Esophagus (tissue), 2 donors: Measurements from ENCODE around the gene PXMP4. TPM values are rescaled to one million over a fixed set of nuclear protein-coding genes. Genes with fewer than 3 reads are reported as not detected.

Experiments used
- H3K27ac ChIP-seq, 2 donors: one replicate each; pipeline ENCODE4 v1.5.1; 2013; ENCODE audit warnings: low read depth in 2 of 2, mild to moderate bottlenecking in 2 of 2, inconsistent platforms in 1 of 2, low read length in 1 of 2, moderate library complexity in 1 of 2
- H3K27me3 ChIP-seq, 2 donors: one replicate each; pipeline ENCODE4 v1.6.1; 2013; ENCODE audit warnings: low read length in 2 of 2, control low read depth in 1 of 2, mild to moderate bottlenecking in 1 of 2; ENCODE audit not compliant: insufficient read depth in 2 of 2, control insufficient read depth in 1 of 2
- H3K36me3 ChIP-seq, 2 donors: one replicate each; pipeline ENCODE4 v1.6.1; 2013; ENCODE audit warnings: low read length in 1 of 2; ENCODE audit not compliant: control insufficient read depth in 2 of 2, insufficient read depth in 2 of 2
- H3K4me1 ChIP-seq, 2 donors: one replicate each; pipeline ENCODE4 v1.6.1; 2013; ENCODE audit warnings: low read length in 1 of 2; ENCODE audit not compliant: control insufficient read depth in 2 of 2, insufficient read depth in 2 of 2
- H3K4me3 ChIP-seq, 2 donors: one replicate each; pipeline ENCODE4 v1.5.1; 2013; ENCODE audit warnings: low read length in 2 of 2, mild to moderate bottlenecking in 2 of 2, low read depth in 1 of 2, moderate library complexity in 1 of 2
- H3K9me3 ChIP-seq, 2 donors: one replicate each; pipeline ENCODE4 v1.6.1; 2013; ENCODE audit warnings: mild to moderate bottlenecking in 2 of 2, low read depth in 1 of 2, low read length in 1 of 2, moderate library complexity in 1 of 2; ENCODE audit not compliant: control insufficient read depth in 2 of 2, insufficient read depth in 1 of 2
- WGBS, 2 donors: extraction: QIAGEN DNeasy Blood & Tissue Kit; methylation state at CpG; one replicate each; pipeline ENCODE4 v1.1.7; 2013; 5-methylcytosine and 5-hydroxymethylcytosine counted together
- polyA plus RNA-seq, 2 donors: library from polyadenylated mRNA; stranded (reverse); fragments of 200-250 nt; gene quantifications; one replicate each; pipeline ENCODE4 v1.2.3, GENCODE V29; 2013
- donor health status: healthy with polysubstance abuse.
- donor health status: Bipolar disorder and iron deficiency.

The PXMP4 gene
- polyA plus RNA-seq, 2 donors, result 5.4 to 5.8 TPM

DNA sequence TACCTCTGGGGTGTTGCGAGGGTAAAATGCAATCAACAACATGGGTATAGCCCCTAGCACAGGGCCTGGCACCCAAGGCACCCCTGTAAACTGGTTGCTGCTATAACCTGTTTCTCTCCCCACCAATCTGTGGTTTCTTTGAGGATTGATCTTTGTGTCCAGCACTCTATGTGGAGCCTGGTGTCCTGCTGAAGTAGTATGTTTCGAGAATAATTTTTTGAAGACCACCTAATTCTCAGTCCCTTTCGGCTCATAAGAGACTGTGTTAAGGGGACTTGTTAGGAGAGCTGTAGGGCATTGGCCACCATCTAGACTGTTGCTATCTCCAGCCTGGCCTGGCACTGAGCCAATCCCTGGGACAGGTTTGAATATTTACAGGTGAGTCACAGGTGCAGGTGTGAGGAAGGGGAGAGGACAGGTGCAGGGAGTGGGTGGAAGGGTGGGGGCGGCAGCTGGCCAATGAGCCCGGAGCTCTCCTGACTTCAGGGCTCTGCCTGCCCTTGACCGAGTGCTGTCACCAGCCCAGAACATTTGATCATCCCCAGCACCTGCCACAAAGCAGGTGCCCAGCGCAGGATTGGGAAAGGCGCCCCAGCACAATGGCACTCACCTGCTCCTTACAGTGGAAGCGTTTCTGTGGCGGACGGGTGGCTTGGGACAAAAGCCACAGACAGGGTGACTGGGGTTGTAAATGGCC is 66.1 kb downstream of the PXMP4 start:
- Histone ChIP-seq H3K4me3 (no peak overlapping the region), H3K4me1 (peaks cover 15 to 32% of the 10 kb centered on the region in 2 donors), H3K27me3 (no peaks in the 10 kb centered on the region), H3K9me3 (no peaks in the 10 kb centered on the region), H3K36me3 (peaks cover 4 to 5% of the 10 kb centered on the region in 2 donors), H3K27ac (peak overlapping the region; percentile 50 to 68)
- 60 to 61% methylated on average over 11 of the region's 11 CpGs for WGBS, 2 donors

GRCh38 chr20:33653218-33653899 is 66.8 kb downstream of the PXMP4 start:
- no peak overlapping the region for H3K4me3 ChIP-seq

More at GRCh38 chr20:33653218-33653899, 66.8 kb downstream of the PXMP4 start:
- Histone ChIP-seq H3K4me1 (peaks cover 18 to 37% of the 10 kb centered on the region in 2 donors), H3K9me3 (no peaks in the 10 kb centered on the region), H3K27me3 (no peaks in the 10 kb centered on the region), H3K27ac (peak overlapping the region; percentile 50 to 68), H3K36me3 (peaks cover 0 to 4% of the 10 kb centered on the region in 2 donors)
- WGBS, 2 donors, result 31 to 38% methylated on average over 16 of the region's 16 CpGs

Other genes with a start within 250 kb of the PXMP4 start
- gene CBFA2T2, start 230.2 kb downstream of the PXMP4 start, polyA plus RNA-seq, result 1 to 10 TPM; 4.7 to 8.5 TPM
- gene C20orf144, start 58.0 kb downstream of the PXMP4 start, polyA plus RNA-seq, result under 1 TPM; 0.02 to 0.04 TPM
- gene ACTL10, start 53.4 kb downstream of the PXMP4 start, polyA plus RNA-seq, result 1 to 10 TPM; 1.4 to 2.8 TPM
- 10 to 100 TPM; 13.5 to 18.4 TPM for gene NECAB3, start 45.9 kb downstream of the PXMP4 start, polyA plus RNA-seq
- gene E2F1, start 33.9 kb downstream of the PXMP4 start, polyA plus RNA-seq, result 1 to 10 TPM; 6.4 to 6.7 TPM
- gene ZNF341, start 11.7 kb upstream of the PXMP4 start, polyA plus RNA-seq, result 1 to 10 TPM; 2.6 to 4.5 TPM
- 100 to 1,000 TPM; 116 to 136 TPM for gene CHMP4B, start 91.0 kb upstream of the PXMP4 start, polyA plus RNA-seq